ENCODE results near the gene OSMR. TPM values are rescaled to one million over a fixed set of nuclear protein-coding genes. Genes with fewer than 3 reads are reported as not detected.

Gene OSMR
- total and polyA plus RNA-seq, 2 of the 13 experiments (the other 11 are each of a cell fraction or from before 2014, with no cell fraction given), result 21.3 to 86.5 TPM

DNA sequence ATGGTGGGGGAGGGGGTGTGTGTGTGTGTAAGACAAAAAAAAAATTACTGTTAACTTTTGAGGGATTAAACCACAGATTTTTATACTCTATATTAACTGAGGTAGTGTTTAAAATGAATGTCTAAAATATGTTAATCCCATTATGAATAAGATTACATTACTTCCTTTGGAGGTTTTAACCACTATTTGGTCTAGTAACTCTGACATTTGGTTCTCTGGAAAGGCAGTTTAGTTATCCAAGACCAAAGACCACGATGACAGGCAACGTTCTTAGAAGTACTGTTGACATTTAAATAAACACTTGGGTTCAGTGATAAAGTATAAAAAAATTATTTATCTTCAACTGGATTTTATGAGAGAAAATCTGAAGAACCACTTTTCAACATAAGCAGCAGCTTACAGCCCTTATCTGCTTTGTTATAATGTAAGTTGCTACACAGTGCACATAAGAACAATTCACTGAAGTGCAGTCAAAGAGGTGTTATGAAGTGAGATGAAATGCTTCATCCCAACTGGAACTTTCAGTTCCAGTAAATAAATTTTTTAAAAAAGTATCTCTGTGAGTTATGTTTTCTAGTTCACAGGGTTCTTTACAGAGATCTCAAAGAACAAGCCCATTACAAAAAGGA is 94.5 kb downstream of the OSMR start:
- H3K9ac ChIP-seq (ENCODE audit: insufficient read depth, low read depth, low read length), result no peak overlapping the region
- FAIRE-seq (no peak), DNase-seq (ENCODE audit: low spot score) (no peak), ATAC-seq (no peak)
- peaks cover 5 to 25% of the 10 kb centered on the region in 2 experiments; a peak in 3 of 5 replicates for H3K36me3 ChIP-seq (replicated peaks in 1 of 2; ENCODE audit: control insufficient read depth in 1 of 2, insufficient read depth in 2 of 2, low read length in 2 of 2)
- H3K4me2 ChIP-seq (ENCODE audit: low read depth, low read length), result no peak overlapping the region
- H3K4me1 ChIP-seq (ENCODE audit: insufficient read depth, low read length), result no peaks in the 10 kb centered on the region
- H3K27me3 ChIP-seq (ENCODE audit: control insufficient read depth in 1 of 2, insufficient read depth in 2 of 2, low read length in 2 of 2), result no peaks in the 10 kb centered on the region
- H4K20me1 ChIP-seq (ENCODE audit: insufficient read depth, low read length), result no peaks in the 10 kb centered on the region
- no peaks in the 10 kb centered on the region for H3K79me2 ChIP-seq (ENCODE audit: insufficient read depth, low read length)
- intact Hi-C loops (cut with micrococcal nuclease; ENCODE audit: unreplicated experiment) (no loop called here), in situ Hi-C loops (cut with HindIII; ENCODE audit: extremely low pct_ligation_motif_present, low pct_unique_long_range_greater_than_20kb) (no loop called here)
- 72% methylated on average over 2 of the region's 2 CpGs for WGBS (ENCODE audit: low lambda C conversion rate)
- no peak overlapping the region for H3K4me3 ChIP-seq (replicated peaks in 1 of 3; ENCODE audit: insufficient read depth in 1 of 3, low read depth in 2 of 3, low read length in 3 of 3)
- ChIA-PET POLR2A (no interaction called here), CTCF (ENCODE audit: low intra/inter-chr PET ratio, low total read pairs) (no interaction called here)
- H3K9me3 ChIP-seq (ENCODE audit: low read length), result no peaks in the 10 kb centered on the region
- no peak overlapping the region for H2AFZ ChIP-seq (ENCODE audit: low read length)
- BruUV-seq (replicated peaks), result no TSS peak
- H3K27ac ChIP-seq (ENCODE audit: extremely low read length, insufficient read depth, low read length), result no peak overlapping the region
- TF ChIP-seq HNRNPK (IDR thresholded peaks at IDR 0.05; ENCODE audit: low read depth, low read length, poor library complexity, severe bottlenecking) (peak; percentile 23), ZNF7 (CRISPR knock-in tag; IDR thresholded peaks at IDR 0.05) (no peak)
- TF ChIP-seq, protein P1, sequence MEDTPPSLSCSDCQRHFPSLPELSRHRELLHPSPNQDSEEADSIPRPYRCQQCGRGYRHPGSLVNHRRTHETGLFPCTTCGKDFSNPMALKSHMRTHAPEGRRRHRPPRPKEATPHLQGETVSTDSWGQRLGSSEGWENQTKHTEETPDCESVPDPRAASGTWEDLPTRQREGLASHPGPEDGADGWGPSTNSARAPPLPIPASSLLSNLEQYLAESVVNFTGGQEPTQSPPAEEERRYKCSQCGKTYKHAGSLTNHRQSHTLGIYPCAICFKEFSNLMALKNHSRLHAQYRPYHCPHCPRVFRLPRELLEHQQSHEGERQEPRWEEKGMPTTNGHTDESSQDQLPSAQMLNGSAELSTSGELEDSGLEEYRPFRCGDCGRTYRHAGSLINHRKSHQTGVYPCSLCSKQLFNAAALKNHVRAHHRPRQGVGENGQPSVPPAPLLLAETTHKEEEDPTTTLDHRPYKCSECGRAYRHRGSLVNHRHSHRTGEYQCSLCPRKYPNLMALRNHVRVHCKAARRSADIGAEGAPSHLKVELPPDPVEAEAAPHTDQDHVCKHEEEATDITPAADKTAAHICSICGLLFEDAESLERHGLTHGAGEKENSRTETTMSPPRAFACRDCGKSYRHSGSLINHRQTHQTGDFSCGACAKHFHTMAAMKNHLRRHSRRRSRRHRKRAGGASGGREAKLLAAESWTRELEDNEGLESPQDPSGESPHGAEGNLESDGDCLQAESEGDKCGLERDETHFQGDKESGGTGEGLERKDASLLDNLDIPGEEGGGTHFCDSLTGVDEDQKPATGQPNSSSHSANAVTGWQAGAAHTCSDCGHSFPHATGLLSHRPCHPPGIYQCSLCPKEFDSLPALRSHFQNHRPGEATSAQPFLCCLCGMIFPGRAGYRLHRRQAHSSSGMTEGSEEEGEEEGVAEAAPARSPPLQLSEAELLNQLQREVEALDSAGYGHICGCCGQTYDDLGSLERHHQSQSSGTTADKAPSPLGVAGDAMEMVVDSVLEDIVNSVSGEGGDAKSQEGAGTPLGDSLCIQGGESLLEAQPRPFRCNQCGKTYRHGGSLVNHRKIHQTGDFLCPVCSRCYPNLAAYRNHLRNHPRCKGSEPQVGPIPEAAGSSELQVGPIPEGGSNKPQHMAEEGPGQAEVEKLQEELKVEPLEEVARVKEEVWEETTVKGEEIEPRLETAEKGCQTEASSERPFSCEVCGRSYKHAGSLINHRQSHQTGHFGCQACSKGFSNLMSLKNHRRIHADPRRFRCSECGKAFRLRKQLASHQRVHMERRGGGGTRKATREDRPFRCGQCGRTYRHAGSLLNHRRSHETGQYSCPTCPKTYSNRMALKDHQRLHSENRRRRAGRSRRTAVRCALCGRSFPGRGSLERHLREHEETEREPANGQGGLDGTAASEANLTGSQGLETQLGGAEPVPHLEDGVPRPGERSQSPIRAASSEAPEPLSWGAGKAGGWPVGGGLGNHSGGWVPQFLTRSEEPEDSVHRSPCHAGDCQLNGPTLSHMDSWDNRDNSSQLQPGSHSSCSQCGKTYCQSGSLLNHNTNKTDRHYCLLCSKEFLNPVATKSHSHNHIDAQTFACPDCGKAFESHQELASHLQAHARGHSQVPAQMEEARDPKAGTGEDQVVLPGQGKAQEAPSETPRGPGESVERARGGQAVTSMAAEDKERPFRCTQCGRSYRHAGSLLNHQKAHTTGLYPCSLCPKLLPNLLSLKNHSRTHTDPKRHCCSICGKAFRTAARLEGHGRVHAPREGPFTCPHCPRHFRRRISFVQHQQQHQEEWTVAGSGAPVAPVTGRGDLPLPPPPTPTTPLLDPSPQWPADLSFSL (CRISPR knock-in tag; IDR thresholded peaks at IDR 0.05), result no peak
